GM12864 (cell line): ENCODE measurements around the gene CGB8.
A peak's percentile ranks its signal among the peaks of the same experiment; 100 is the strongest.
"Not testable (repeated sequence)": the region's sequence is repeated elsewhere in the genome, so short reads cannot be mapped to it uniquely, and the experiment has no call there.

Experiments used
- DNase-seq: peaks from one replicate; pipeline ENCODE4 v3.0.0-alpha.2; 2011; ENCODE audit warnings: low read depth
- H3K4me3 ChIP-seq: 2 replicates; pipeline ENCODE4 v1.5.1; 2011; ENCODE audit warnings: mild to moderate bottlenecking, low read depth, low read length, control low read depth
- TF ChIP-seq, protein P1 (sequence below): IDR thresholded peaks from 2 replicates; pipeline ENCODE4 v1.5.1; 2011; ENCODE audit warnings: low read depth, mild to moderate bottlenecking, moderate library complexity, low read length, control low read depth, inconsistent platforms; ENCODE audit errors: missing control alignments

CGB8 gene

GRCh38 chr19:49085020-49085867, 36.3 kb upstream of the CGB8 start, which contains the start of gene SNRNP70:
SNRNP70 (plus strand) TSS chr19:49085451; CDS start chr19:49086415, 964 bp downstream.
- TF ChIP-seq, protein P1, sequence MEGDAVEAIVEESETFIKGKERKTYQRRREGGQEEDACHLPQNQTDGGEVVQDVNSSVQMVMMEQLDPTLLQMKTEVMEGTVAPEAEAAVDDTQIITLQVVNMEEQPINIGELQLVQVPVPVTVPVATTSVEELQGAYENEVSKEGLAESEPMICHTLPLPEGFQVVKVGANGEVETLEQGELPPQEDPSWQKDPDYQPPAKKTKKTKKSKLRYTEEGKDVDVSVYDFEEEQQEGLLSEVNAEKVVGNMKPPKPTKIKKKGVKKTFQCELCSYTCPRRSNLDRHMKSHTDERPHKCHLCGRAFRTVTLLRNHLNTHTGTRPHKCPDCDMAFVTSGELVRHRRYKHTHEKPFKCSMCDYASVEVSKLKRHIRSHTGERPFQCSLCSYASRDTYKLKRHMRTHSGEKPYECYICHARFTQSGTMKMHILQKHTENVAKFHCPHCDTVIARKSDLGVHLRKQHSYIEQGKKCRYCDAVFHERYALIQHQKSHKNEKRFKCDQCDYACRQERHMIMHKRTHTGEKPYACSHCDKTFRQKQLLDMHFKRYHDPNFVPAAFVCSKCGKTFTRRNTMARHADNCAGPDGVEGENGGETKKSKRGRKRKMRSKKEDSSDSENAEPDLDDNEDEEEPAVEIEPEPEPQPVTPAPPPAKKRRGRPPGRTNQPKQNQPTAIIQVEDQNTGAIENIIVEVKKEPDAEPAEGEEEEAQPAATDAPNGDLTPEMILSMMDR: no peak

GRCh38 chr19:49084206-49085019, 35.5 kb upstream of the CGB8 start:
- DNase-seq: no peak
- peak overlapping the region; percentile 97 for H3K4me3 ChIP-seq
- TF ChIP-seq, protein P1: no peak

More at GRCh38 chr19:49085020-49085867, 36.3 kb upstream of the CGB8 start, which contains the start of gene SNRNP70:
- peak within 1 kb of the TSS; percentile 97 for H3K4me3 ChIP-seq
- peak; percentile 97 for DNase-seq

DNA sequence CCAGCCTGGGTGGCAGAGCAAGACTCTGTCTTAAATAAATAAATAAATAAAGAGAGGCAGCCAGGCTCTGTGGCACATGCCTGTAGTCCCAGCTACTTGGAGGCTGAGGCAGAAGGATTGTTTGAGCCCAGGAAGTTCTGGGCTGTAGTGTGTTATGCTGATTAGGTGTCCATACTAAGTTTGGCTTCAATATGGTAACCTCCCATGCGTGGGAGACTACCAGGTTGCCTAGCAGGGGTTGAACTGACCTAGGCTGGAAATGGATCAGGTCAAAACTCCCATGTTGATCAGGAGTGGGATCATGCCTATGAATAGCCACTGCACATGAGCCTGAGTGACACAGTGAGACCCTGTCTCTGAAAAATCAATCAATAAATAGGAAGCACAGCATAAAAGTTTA, 32.4 kb upstream of the CGB8 start:
- TF ChIP-seq, protein P1: no peak
- no peak for DNase-seq
- H3K4me3 ChIP-seq: no peak overlapping the region

DNA sequence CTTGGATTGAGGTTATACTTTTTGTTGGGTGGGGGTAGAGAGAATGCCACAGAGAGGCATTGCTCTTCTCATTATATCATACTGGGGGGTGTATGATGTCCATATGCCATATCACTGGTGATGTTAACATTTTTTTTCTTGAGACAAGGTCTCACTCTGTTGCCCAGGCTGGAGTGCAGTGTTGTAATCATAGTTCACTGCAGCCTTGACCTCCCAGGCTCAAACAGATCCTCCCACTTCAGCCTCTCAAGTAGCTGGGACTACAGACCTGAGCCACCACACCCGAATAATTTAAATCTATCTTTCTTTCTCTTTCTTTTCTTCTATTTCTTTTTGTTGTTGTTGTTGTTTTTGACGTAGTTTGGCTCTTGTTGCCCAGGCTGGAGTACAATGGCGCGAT, 31.5 kb upstream of the CGB8 start:
- H3K4me3 ChIP-seq: no peak overlapping the region
- DNase-seq: no peak
- TF ChIP-seq, protein P1: no peak

DNA sequence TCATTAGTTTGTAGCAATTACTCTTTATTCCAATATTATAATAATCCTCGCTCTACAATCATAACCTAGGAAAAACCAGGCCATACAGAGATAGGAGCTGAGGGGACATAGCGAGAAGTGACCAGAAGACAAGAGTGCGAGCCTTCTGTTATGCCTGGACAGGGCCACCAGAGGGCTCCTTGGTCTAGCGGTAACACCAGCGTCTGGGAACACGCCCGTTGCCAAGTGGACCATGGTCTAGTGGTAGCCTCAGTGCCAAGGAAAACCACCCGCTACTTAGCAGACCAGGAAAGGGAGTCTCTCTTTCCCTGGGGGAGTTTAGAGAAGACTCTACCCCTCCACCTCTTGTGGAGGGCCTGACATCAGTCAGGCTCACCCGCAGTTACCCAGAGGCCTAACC, 26.0 kb upstream of the CGB8 start:
- not testable (repeated sequence) for DNase-seq, H3K4me3 ChIP-seq
- TF ChIP-seq, protein P1: peak; percentile 63

- H3K4me3 ChIP-seq: no peak overlapping the region
- TF ChIP-seq, protein P1: peak; percentile 41
- DNase-seq: no peak
Observed at GRCh38 chr19:49073514-49074378, 24.8 kb upstream of the CGB8 start.
